Right hindlimb (tissue), 1 donor: ENCODE measurements around the gene DENND1B.
"Not testable (repeated sequence)": the region's sequence is repeated elsewhere in the genome, so short reads cannot be mapped to it uniquely, and the experiment has no call there.

Experiments
- DNase-seq: peaks from one replicate; pipeline ENCODE4 v3.0.0-alpha.2; 2018

The DENND1B gene

GRCh38 chr1:197541411-197541810 lies 233.9 kb downstream of the DENND1B start:
- DNase-seq: no peak

- no peak for DNase-seq
These were observed 248.4 kb downstream of the DENND1B start for GRCh38 chr1:197526736-197527371.

- no peak for DNase-seq
These were observed 254.1 kb downstream of the DENND1B start for GRCh38 chr1:197521118-197521739.

- DNase-seq: no peak
These were observed 255.4 kb downstream of the DENND1B start for GRCh38 chr1:197519741-197520334.

GRCh38 chr1:197515421-197515820 lies 259.9 kb downstream of the DENND1B start:
- DNase-seq: no peak

- no peak for DNase-seq
These were observed 264.4 kb downstream of the DENND1B start for GRCh38 chr1:197510691-197511378.

GRCh38 chr1:197496722-197497121 lies 278.6 kb downstream of the DENND1B start:
- no peak for DNase-seq

- not testable (repeated sequence) for DNase-seq
These were observed 283.8 kb downstream of the DENND1B start for GRCh38 chr1:197491505-197491904.

GRCh38 chr1:197486946-197487345 lies 288.3 kb downstream of the DENND1B start:
- no peak for DNase-seq

- no peak for DNase-seq
These were observed 289.5 kb downstream of the DENND1B start for GRCh38 chr1:197485790-197486189.

- DNase-seq: no peak
These were observed 294.2 kb downstream of the DENND1B start for GRCh38 chr1:197481101-197481500.

GRCh38 chr1:197480446-197480845 lies 294.8 kb downstream of the DENND1B start:
- no peak for DNase-seq

GRCh38 chr1:197472141-197472540 lies 303.1 kb downstream of the DENND1B start:
- DNase-seq: no peak

- DNase-seq: peak; percentile 59
These were observed 303.9 kb downstream of the DENND1B start for GRCh38 chr1:197471248-197471985.

- DNase-seq: no peak
These were observed 304.9 kb downstream of the DENND1B start for GRCh38 chr1:197470330-197470729.

GRCh38 chr1:197469620-197470210 lies 305.6 kb downstream of the DENND1B start:
- no peak for DNase-seq

GRCh38 chr1:197468543-197469175 lies 306.6 kb downstream of the DENND1B start:
- no peak for DNase-seq

GRCh38 chr1:197467881-197468280 lies 307.4 kb downstream of the DENND1B start:
- no peak for DNase-seq

GRCh38 chr1:197466813-197467212 lies 308.5 kb downstream of the DENND1B start:
- DNase-seq: no peak

- no peak for DNase-seq
These were observed 309.6 kb downstream of the DENND1B start for GRCh38 chr1:197465528-197466327.

- DNase-seq: peak; percentile 66
These were observed 311.2 kb downstream of the DENND1B start for GRCh38 chr1:197464044-197464443.
